SK-N-SH treated with all-trans-retinoic acid at 6 μM for 48 hours (cell line): Measurements from ENCODE around the gene PRDM9.

Source experiments
- ATAC-seq: fragments of 200-7000 bp; cut with Tn5 transposase; 3 replicates; pipeline ENCODE4 v1.9.1; 2020; ENCODE audit warnings: mild to moderate bottlenecking, moderate library complexity
- ARNTL ChIP-seq: fragments of 450-650 bp; formaldehyde crosslinking; IDR thresholded peaks from 2 replicates; pipeline ENCODE4 v1.5.0; 2020; ENCODE audit warnings: low read depth, mild to moderate bottlenecking, moderate library complexity, borderline replicate concordance
- BACH2 ChIP-seq: fragments of 250-450 bp; sonication (Bioruptor Pico); IDR thresholded peaks from 2 replicates; pipeline ENCODE4 v1.9.0; 2021; ENCODE audit warnings: mild to moderate bottlenecking, borderline replicate concordance
- CREB5 ChIP-seq: fragments of 250-450 bp; sonication (Bioruptor Pico); IDR thresholded peaks from 2 replicates; pipeline ENCODE4 v1.5.1; 2020; ENCODE audit warnings: low read depth, mild to moderate bottlenecking, moderate library complexity
- CSDC2 ChIP-seq: fragments of 250-450 bp; sonication (Bioruptor Pico); IDR thresholded peaks from 2 replicates; pipeline ENCODE4 v1.5.0; 2020; ENCODE audit warnings: mild to moderate bottlenecking, moderate library complexity
- CSRNP3 ChIP-seq: fragments of 250-450 bp; sonication (Bioruptor Pico); IDR thresholded peaks from 2 replicates; pipeline ENCODE4 v1.5.1; 2021; ENCODE audit warnings: mild to moderate bottlenecking, moderate library complexity
- ESRRG ChIP-seq: fragments of 250-450 bp; sonication (Bioruptor Pico); IDR thresholded peaks from 2 replicates; pipeline ENCODE4 v1.6.1; 2021; ENCODE audit warnings: mild to moderate bottlenecking
- GLIS3 ChIP-seq: fragments of 250-450 bp; sonication (Bioruptor Pico); IDR thresholded peaks from 2 replicates; pipeline ENCODE4 v1.5.0; 2020; ENCODE audit warnings: mild to moderate bottlenecking, moderate library complexity
- ISL1 ChIP-seq: fragments of 250-450 bp; sonication (Bioruptor Pico); IDR thresholded peaks from 2 replicates; pipeline ENCODE4 v2.1.2; 2022; ENCODE audit warnings: mild to moderate bottlenecking, moderate library complexity
- OSR1 ChIP-seq: fragments of 250-450 bp; sonication (Bioruptor Pico); IDR thresholded peaks from 2 replicates; pipeline ENCODE4 v1.8.0; 2022; ENCODE audit warnings: moderate library complexity, mild to moderate bottlenecking, inconsistent platforms
- PATZ1 ChIP-seq: fragments of 250-450 bp; sonication (Bioruptor Pico); IDR thresholded peaks from 2 replicates; pipeline ENCODE4 v1.8.0; 2020; ENCODE audit warnings: mild to moderate bottlenecking, moderate library complexity, borderline replicate concordance
- PPARA ChIP-seq: fragments of 250-450 bp; sonication (Bioruptor Pico); IDR thresholded peaks from 2 replicates; pipeline ENCODE4 v1.5.0; 2020; ENCODE audit warnings: mild to moderate bottlenecking, borderline replicate concordance
- RARB ChIP-seq: fragments of 250-450 bp; sonication (Bioruptor Pico); IDR thresholded peaks from 2 replicates; pipeline ENCODE4 v1.8.0; 2021; ENCODE audit warnings: mild to moderate bottlenecking, moderate library complexity
- SNAI2 ChIP-seq: fragments of 250-450 bp; sonication (Bioruptor Pico); IDR thresholded peaks from 2 replicates; pipeline ENCODE4 v1.5.0; 2020; ENCODE audit warnings: mild to moderate bottlenecking, moderate library complexity
- TCF4 ChIP-seq: fragments of 250-450 bp; sonication (Bioruptor Pico); IDR thresholded peaks from 2 replicates; pipeline ENCODE4 v1.8.0; 2021; ENCODE audit warnings: mild to moderate bottlenecking, moderate library complexity, borderline replicate concordance
- TOX ChIP-seq: fragments of 250-450 bp; sonication (Bioruptor Pico); IDR thresholded peaks from 2 replicates; pipeline ENCODE4 v1.8.0; 2021; ENCODE audit warnings: mild to moderate bottlenecking, moderate library complexity, borderline replicate concordance
- TSHZ2 ChIP-seq: fragments of 250-450 bp; sonication (Bioruptor Pico); IDR thresholded peaks from 2 replicates; pipeline ENCODE4 v1.5.0; 2020; ENCODE audit warnings: mild to moderate bottlenecking, moderate library complexity
- ZC3H10 ChIP-seq: fragments of 250-450 bp; sonication (Bioruptor Pico); IDR thresholded peaks from 2 replicates; pipeline ENCODE4 v1.5.1; 2021; ENCODE audit warnings: mild to moderate bottlenecking, moderate library complexity
- ZFP3 ChIP-seq: fragments of 250-450 bp; sonication (Bioruptor Pico); IDR thresholded peaks from 2 replicates; pipeline ENCODE4 v1.5.0; 2020; ENCODE audit warnings: mild to moderate bottlenecking, moderate library complexity
- ZNF565 ChIP-seq: fragments of 450-650 bp; formaldehyde crosslinking; conservative IDR thresholded peaks from 2 replicates; pipeline ENCODE4 v1.5.0; 2020; ENCODE audit warnings: low read depth, mild to moderate bottlenecking, moderate library complexity
- ZNF70 ChIP-seq: fragments of 450-650 bp; formaldehyde crosslinking; IDR thresholded peaks from 2 replicates; pipeline ENCODE4 v1.5.0; 2020; ENCODE audit warnings: mild to moderate bottlenecking, moderate library complexity
- ZNF8 ChIP-seq: fragments of 450-650 bp; formaldehyde crosslinking; IDR thresholded peaks from 2 replicates; pipeline ENCODE4 v1.5.0; 2020; ENCODE audit warnings: mild to moderate bottlenecking, moderate library complexity

Gene PRDM9

GRCh38 chr5:23507278-23507685 is at the start of gene PRDM9:
PRDM9 (plus strand) TSS chr5:23507609; CDS start chr5:23509034, 1,425 bp downstream.
- peak; percentile 94 for ATAC-seq
- TF ChIP-seq TOX (CRISPR knock-in tag) (no peak), CSRNP3 (CRISPR knock-in tag) (no peak), ZNF565 (no peak), GLIS3 (CRISPR knock-in tag) (no peak), ZNF8 (CRISPR knock-in tag) (no peak), ZFP3 (no peak), PPARA (no peak), RARB (CRISPR knock-in tag) (no peak), ZNF70 (CRISPR knock-in tag) (no peak), SNAI2 (no peak), TSHZ2 (CRISPR knock-in tag) (no peak), ESRRG (CRISPR knock-in tag) (no peak)
- TF ChIP-seq, all 23 proteins: peak for 0

- no peak for ATAC-seq
- TF ChIP-seq CSDC2 (no peak), BACH2 (CRISPR knock-in tag) (no peak), ISL1 (CRISPR knock-in tag) (no peak), PATZ1 (no peak), OSR1 (CRISPR knock-in tag) (no peak), CSRNP3 (CRISPR knock-in tag) (no peak), ZC3H10 (no peak), CREB5 (no peak), ZNF8 (CRISPR knock-in tag) (no peak), ARNTL (CRISPR knock-in tag) (no peak), ESRRG (CRISPR knock-in tag) (no peak), TCF4 (CRISPR knock-in tag) (no peak), PPARA (no peak), TSHZ2 (CRISPR knock-in tag) (no peak), TOX (CRISPR knock-in tag) (no peak), GLIS3 (CRISPR knock-in tag) (no peak), ZNF70 (CRISPR knock-in tag) (no peak)
- TF ChIP-seq, all 23 proteins: peak for 0
Observed at GRCh38 chr5:23457780-23458179, 49.6 kb upstream of the PRDM9 start.
